Stimulated activated CD8-positive, alpha-beta memory T cell treated with anti-CD3 and anti-CD28 coated beads, Interleukin-12 subunit alpha, Interleukin-12 subunit beta, amount 100 ng/mL, for 24 hours (primary cell): Measurements from ENCODE around the gene CES4A.

Experiments
- DNase-seq: peaks from one replicate; pipeline ENCODE4 v3.0.0-alpha.2; 2020; ENCODE audit errors: extremely low read depth

CES4A gene

DNA sequence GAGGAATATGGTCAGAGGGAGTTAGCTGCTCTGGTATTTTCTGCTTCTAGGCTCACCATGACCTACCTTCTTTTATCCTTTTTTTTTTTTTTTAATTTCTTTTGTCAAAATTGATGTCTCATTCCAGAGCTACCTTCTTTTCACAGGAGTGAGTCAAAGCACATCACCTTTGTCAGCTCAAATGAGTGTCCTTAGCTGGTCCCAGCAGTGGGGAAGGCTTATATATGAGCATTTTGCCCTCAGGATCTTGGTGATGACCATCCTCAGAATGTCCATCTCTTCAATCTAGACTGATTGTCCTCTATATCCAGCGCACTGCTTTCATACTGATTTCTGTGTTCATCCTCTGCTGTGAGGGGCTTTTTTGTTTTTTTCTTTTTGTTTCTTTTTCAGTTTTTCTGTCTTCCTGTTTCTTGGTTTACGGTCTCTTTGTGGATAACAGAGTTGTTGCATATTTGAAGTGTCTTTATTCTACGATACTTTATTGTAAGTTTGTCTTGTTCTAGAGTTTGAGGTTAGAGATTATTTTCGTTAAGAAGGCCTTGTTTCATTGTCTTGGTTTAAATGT is 65.5 kb downstream of the CES4A start:
- no peak for DNase-seq

DNA sequence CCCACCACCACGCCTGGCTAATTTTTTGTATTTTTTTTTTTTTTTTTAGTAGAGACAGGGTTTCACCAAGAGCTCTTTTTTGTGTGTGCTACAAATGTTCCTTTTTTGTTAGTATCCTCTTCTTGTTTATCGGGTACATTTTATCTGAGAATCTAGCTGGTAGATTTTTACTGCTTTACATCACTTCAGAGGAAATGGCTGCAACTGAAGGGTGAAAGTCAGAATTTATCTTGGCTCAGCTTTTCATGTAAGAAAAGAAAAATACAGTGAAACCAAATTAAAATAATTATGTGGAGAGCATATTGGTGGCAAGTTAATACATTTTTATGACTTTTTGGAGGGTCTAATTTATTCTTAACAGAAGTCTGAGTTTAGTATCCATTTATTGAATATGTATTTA is 66.5 kb downstream of the CES4A start:
- DNase-seq = no peak

DNA sequence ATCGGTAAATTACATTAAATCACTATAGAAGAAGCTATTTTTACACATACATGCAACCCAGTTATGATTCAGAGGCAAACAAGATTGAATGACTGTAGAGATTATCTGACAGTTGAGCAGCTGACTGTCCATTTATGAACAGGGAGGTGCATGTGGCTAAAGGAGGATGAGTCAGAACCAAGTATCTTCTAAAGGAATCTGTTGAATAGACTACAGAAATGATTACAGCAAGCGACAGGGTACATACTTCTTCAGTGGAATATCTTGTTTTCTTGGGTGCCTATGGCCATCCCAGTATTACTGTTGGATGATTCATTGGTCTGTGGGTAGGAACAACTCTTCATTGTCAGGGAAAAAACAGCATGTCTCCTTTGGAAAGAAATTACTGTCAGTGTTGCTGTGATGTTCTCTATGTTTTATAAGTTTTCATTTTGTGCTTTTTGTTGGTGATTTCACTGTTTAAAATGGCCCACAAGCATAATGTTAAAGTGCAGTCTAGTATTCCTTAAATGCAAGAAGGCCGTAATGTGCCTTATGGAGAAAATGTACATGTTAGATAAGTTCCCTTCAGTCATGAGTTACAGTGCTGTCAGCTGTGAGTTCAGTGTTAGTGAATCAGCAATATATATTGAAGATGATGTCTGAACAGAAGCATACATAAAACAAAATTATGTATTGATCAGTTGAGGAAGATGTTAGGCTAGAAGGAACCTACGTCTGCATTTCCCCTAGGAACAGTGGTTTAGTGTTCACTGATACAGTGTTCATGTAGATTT is 67.5 kb downstream of the CES4A start:
- DNase-seq = no peak
